ENCODE measurements around the gene ZNF778.

DNA sequence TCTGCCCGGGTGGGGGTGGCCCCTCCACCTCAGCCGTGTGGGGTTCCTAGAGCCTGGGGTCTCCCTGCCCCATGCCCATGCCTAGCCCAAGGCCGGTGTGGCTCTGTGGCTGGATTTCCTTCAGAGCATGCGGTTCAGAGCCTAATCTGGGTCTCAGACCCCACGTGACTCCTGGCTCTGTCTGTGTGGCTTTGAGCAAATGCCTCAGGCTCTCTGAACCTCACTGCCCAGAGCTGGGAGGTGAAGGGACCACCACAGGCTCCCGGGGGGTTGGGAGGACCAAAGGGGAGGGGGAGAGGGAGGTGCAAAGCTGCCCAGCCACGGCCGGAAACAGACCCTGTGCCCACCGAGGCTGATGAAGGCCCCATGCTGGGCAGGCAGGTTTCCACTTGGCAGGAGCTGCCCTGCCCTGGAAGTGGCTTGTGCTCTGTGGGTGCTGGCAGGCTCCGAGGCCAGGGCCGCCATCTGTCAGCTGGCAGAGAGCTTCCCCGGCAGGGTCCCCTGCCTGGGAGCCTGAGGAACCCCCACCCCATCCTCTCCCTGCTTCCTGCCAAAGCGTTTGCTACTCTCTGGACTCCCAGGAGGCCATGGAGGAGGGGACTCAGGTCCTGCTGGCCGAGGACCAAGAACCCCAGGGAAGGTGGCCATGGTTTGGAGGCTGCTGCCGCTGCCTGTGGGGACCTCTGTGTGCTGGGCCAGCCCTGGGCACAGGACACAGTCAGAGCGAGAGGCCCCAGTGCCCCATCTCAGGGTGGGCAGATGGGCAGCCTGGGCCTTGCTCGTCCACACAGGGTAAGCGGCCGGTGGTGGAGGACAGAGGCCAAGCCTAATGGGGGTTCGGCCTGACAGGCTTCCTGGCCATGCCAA lies 42.0 kb upstream of the ZNF778 start:
- TF ChIP-seq POLR2A (IDR thresholded peaks at IDR 0.05) (no peak), CTCF (IDR thresholded peaks at IDR 0.05) (no peak)
